NCI-H1092 (cell line): ENCODE measurements around the gene ASIC3.

Experiments
- DNase-seq: peaks from one replicate; lab custom pipeline; 2025; lab: John Stamatoyannopoulos, UW

Gene ASIC3

DNA sequence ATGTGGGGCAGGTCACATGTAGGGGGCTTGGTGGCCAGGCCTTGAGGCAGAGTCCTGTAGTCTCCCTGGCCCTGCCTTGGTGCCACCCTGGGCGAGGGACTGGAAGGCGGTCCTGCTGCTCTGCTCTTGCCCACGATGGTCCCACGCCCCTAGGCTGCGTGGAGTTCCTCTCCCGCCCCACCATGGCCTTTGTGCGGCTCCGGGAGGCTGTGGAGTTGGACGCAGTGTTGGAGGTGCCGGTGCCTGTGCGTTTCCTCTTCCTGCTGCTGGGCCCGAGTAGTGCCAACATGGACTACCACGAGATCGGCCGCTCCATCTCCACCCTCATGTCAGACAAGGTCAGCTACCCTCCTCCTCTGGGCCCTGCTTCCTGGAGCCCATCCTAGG is 22.2 kb downstream of the ASIC3 start:
- DNase-seq, result no peak

DNA sequence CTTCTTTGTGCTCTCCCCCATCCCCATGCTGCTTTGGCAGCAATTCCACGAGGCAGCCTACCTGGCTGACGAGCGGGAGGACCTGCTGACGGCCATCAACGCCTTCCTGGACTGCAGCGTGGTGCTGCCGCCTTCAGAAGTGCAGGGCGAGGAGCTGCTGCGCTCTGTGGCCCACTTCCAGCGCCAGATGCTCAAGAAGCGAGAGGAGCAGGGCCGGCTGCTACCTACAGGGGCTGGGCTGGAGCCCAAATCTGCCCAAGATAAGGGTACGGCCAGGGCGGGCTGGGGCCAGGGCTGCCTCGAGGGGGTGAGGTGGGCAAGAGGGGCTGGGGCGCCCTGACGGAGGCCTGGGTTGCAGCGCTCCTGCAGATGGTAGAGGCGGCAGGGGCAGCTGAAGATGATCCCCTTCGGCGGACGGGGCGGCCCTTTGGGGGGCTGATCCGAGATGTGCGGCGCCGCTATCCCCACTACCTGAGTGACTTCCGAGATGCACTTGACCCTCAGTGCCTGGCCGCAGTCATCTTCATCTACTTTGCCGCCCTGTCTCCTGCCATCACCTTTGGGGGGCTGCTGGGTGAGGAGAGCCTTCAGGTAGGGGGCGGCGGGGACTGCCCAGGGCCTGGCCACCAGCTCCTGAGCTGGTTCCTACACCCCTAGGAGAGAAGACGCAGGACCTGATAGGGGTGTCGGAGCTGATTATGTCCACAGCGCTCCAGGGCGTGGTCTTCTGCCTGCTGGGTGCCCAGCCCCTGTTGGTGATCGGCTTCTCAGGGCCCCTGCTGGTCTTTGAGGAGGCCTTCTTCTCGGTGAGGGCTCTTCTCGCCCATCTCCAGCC is 22.9 kb downstream of the ASIC3 start:
- DNase-seq, result no peak

- DNase-seq, result no peak
These were observed 25.7 kb downstream of the ASIC3 start for GRCh38 chr7:151073990-151074389.

GRCh38 chr7:151074817-151075661 is 26.7 kb downstream of the ASIC3 start:
- no peak for DNase-seq

- no peak for DNase-seq
These were observed 27.3 kb downstream of the ASIC3 start for GRCh38 chr7:151075662-151075971.

DNA sequence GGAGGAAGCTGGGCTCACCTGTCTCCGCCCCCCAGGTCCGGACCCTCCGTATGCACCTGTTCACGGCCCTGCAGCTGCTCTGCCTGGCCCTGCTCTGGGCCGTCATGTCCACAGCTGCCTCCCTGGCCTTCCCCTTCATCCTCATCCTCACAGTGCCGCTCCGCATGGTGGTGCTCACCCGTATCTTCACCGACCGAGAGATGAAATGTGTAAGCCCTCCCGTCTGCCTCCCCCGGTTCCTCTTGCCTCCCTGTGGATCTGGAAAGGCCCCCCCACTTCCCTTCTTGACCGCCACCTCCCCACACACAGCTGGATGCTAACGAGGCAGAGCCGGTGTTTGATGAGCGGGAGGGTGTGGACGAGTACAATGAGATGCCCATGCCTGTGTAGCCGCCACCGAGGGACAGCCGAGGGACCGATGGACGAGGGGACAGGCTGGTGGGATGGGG is 27.7 kb downstream of the ASIC3 start:
- no peak for DNase-seq

DNA sequence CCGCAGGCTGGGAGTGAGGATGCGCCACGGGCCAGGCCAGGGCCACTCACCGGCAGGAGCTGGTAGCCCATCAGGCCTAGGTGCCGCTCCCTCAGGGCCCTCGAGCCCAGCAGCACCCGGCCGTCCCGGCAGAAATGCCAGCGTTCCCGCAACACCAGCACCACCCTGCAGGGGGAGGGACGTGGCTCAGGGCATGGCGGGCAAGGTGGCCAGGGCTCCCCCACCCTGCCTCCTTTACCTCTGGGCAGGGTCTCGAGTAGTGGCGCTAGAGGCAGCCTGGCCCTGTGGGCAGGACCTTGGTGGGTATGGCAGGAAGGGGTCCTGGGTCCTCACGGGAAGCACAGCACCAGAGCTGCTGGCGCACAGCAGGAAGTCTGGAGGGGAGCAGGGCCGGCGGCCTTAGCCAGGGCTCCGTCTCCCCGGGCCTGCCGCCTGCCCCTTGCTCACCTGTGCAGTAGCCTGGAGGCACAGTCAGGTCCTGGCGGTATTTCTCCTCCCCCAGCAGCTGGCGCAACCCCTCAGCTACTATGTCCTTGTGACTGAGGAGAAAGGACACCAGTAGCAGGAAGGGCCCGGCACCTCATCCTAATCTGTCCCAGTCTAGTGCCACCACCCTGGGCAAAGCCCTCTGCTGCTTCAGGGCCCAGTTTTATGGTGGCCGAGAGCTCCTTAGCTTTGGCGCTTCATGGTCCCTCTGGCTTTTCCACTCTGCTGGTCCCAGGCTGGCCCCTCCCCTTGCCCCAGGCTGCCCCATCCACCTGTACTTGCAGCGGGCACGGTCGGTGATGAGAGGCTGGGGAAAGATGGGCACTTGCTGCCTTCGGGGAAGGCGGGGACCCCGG is 28.8 kb downstream of the ASIC3 start:
- no peak for DNase-seq

- no peak for DNase-seq
These were observed 29.4 kb downstream of the ASIC3 start for GRCh38 chr7:151077705-151078232.

- no peak for DNase-seq
These were observed 30.1 kb downstream of the ASIC3 start for GRCh38 chr7:151078233-151079040.

GRCh38 chr7:151079199-151079910 is 31.0 kb downstream of the ASIC3 start:
- DNase-seq, result no peak

- no peak for DNase-seq
These were observed 31.8 kb downstream of the ASIC3 start for GRCh38 chr7:151080067-151080521.

GRCh38 chr7:151080522-151081169 is 32.3 kb downstream of the ASIC3 start, which contains the start of gene FASTK:
Gene FASTK, minus strand, starts transcription at chr7:151080809. Its CDS starts 43 bp downstream, at chr7:151080766.
- DNase-seq, result peak; percentile 91

- DNase-seq, result peak; percentile 23
These were observed 33.1 kb downstream of the ASIC3 start for GRCh38 chr7:151081170-151082101.

DNA sequence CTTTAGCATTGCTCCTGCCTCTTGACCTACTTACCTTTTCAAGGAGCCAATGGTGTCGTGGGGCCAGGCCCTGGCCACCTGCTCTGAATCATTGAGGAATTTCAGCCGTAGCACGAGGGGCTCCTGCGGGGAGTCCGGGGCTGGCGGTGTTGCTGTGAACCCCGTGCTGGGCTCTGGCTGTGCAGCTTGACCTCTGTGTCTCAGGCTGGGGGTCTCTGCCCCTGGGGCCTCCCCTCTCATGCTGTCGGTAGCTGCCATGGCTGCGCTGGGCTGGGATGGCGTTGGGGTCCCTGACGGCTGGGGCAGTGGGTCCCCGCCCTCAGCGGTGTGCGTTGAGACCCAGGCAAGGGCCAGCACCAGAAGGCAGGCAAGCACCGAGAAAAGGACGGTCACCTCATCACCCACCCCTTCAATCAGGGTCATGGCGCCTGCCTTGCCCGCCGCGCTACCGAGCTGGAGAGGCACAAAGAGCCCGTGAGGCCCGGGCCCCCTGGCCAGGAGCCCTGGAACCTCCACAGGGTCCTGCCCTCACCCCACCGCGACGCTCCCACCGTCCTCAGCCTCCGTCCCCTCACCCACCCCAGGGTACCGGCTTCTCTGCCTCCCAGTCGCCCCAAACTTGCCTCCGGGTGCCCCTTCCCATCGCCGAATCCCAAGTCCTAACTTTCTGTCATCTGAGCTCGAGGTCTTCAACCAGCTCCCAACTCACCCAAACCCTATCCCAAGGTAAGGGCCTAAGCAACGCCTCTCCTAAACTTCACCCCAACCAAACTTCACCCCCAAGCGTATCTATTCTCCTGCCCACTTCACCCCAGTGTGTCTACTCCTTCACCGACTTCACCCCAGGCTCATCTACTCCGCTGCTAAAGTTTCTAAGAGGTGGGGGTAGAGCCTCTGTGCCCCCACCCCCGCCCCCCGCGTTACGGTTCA is 34.1 kb downstream of the ASIC3 start:
- no peak for DNase-seq

GRCh38 chr7:151083071-151083823 is 34.9 kb downstream of the ASIC3 start, which contains the start of gene TMUB1:
Gene TMUB1, minus strand, starts transcription at chr7:151083493. Its CDS starts 930 bp downstream, at chr7:151082563.
- DNase-seq, result peak; percentile 61

- DNase-seq, result no peak
These were observed 35.5 kb downstream of the ASIC3 start for GRCh38 chr7:151083824-151084160.

DNA sequence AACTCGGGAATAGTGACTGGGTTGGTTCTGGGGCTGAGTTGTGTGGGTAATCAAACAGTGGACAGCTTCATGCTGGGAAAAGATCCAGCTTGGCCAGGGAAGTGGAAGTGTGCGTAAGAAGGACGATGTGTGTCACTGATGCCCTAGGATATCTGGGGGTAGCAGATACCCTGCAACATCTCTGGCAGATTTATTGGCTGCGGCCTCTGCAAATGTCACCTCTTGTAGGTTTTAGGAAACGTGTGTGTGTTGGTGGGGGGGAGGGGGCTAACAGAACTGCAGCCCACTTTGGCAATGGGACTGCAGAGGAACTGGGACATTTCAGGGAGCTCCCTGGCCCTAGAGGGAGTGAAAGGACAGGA is 37.0 kb downstream of the ASIC3 start:
- DNase-seq, result no peak
